Activated T-cell treated with anti-CD3 and anti-CD28 coated beads, Interleukin-2, amount 50 U/mL, for 48 hours (primary cell): ENCODE data around the gene ELOVL1.

Experiments used
- DNase-seq, 2 experiments: peaks; one replicate each; pipeline ENCODE4 v3.0.0-alpha.2; 2020

Gene ELOVL1

GRCh38 chr1:43352881-43353280, 14.9 kb downstream of the ELOVL1 start:
- DNase-seq, result no peak

GRCh38 chr1:43352351-43352705, 15.5 kb downstream of the ELOVL1 start:
- no peak for DNase-seq

GRCh38 chr1:43351421-43352350, 16.1 kb downstream of the ELOVL1 start:
- DNase-seq, result no peak

GRCh38 chr1:43350976-43351375, 16.8 kb downstream of the ELOVL1 start:
- DNase-seq, result no peak

GRCh38 chr1:43349594-43350306, 18.1 kb downstream of the ELOVL1 start:
- no peak for DNase-seq

GRCh38 chr1:43348809-43349593, 18.8 kb downstream of the ELOVL1 start:
- DNase-seq, result peak; percentile 60 to 71

GRCh38 chr1:43348343-43348808, 19.4 kb downstream of the ELOVL1 start:
- DNase-seq, result no peak

- DNase-seq, result no peak
Measured at GRCh38 chr1:43346636-43347035, 21.2 kb downstream of the ELOVL1 start.

- no peak for DNase-seq
Measured at GRCh38 chr1:43345120-43345519, 22.7 kb downstream of the ELOVL1 start.

- no peak for DNase-seq
Measured at GRCh38 chr1:43344267-43344850, 23.5 kb downstream of the ELOVL1 start.

- no peak for DNase-seq
Measured at GRCh38 chr1:43340559-43340958, 27.3 kb downstream of the ELOVL1 start.

- no peak for DNase-seq
Measured at GRCh38 chr1:43339584-43340232, 28.1 kb downstream of the ELOVL1 start.

GRCh38 chr1:43338001-43338400, 29.8 kb downstream of the ELOVL1 start:
- DNase-seq, result no peak

- no peak for DNase-seq
Measured at GRCh38 chr1:43337588-43337987, 30.2 kb downstream of the ELOVL1 start, which contains the start of gene MPL. MPL (plus strand) TSS chr1:43337818; CDS start chr1:43337849, 31 bp downstream.

GRCh38 chr1:43334453-43335205, 33.2 kb downstream of the ELOVL1 start:
- no peak for DNase-seq

GRCh38 chr1:43331688-43332087, 36.1 kb downstream of the ELOVL1 start:
- no peak for DNase-seq

GRCh38 chr1:43329995-43330751, 37.6 kb downstream of the ELOVL1 start:
- DNase-seq, result peak; percentile 81 to 84

GRCh38 chr1:43327549-43328292, 40.1 kb downstream of the ELOVL1 start:
- no peak for DNase-seq

- DNase-seq, result no peak
Measured at GRCh38 chr1:43325381-43325780, 42.4 kb downstream of the ELOVL1 start.

- no peak for DNase-seq
Measured at GRCh38 chr1:43324810-43325209, 43.0 kb downstream of the ELOVL1 start.
